Measurements from ENCODE around the gene RS1.

The RS1 gene

DNA sequence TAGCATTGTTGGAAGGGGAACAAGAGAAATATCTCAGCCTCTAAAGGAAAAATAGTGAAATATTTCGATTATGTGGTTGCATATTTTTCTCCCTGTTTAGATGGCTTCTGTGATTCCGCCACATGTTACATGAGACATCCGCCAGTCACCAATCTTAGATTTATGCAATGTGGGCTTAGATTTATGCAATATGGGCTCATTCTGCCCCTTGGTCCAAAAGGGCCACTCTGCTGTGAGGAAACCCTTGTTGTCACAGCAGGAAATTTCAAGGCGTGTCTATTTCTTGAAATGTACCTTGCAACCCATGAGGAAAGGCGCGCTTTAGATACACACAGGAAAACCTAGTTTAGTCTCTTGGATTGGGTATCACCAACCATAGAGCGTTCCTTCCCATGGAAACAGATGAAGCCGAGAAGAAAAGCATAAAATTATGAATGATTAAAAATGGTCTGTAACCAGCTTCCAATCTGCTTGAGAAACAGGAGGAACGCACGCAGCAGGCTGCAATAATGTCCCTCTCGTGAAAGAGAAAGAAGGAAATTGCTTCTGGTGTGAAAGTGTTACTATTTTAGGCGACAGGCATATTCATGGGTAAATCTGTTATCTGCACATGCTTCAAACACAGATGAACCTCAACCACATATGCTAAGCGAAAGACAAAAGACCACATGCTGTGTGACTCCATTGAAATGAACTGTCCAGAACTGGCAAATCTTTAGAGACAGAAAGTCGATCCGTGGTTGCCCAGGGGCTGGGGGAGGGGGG, 3.7 kb downstream of the RS1 start:
- Histone ChIP-seq H3K27ac (no peak overlapping the region), H3K9me3 (no peaks in the 10 kb centered on the region), H3K27me3 (no peaks in the 10 kb centered on the region), H3K4me3 (no peak overlapping the region), H3K4me1 (no peaks in the 10 kb centered on the region), H3K36me3 (no peaks in the 10 kb centered on the region)
- intact Hi-C loops (cut with DNase I; ENCODE audit: low total_unique reads): no loop called here
- TF ChIP-seq, protein P1, sequence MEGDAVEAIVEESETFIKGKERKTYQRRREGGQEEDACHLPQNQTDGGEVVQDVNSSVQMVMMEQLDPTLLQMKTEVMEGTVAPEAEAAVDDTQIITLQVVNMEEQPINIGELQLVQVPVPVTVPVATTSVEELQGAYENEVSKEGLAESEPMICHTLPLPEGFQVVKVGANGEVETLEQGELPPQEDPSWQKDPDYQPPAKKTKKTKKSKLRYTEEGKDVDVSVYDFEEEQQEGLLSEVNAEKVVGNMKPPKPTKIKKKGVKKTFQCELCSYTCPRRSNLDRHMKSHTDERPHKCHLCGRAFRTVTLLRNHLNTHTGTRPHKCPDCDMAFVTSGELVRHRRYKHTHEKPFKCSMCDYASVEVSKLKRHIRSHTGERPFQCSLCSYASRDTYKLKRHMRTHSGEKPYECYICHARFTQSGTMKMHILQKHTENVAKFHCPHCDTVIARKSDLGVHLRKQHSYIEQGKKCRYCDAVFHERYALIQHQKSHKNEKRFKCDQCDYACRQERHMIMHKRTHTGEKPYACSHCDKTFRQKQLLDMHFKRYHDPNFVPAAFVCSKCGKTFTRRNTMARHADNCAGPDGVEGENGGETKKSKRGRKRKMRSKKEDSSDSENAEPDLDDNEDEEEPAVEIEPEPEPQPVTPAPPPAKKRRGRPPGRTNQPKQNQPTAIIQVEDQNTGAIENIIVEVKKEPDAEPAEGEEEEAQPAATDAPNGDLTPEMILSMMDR (IDR thresholded peaks at IDR 0.05): no peak
- no peak for DNase-seq

DNA sequence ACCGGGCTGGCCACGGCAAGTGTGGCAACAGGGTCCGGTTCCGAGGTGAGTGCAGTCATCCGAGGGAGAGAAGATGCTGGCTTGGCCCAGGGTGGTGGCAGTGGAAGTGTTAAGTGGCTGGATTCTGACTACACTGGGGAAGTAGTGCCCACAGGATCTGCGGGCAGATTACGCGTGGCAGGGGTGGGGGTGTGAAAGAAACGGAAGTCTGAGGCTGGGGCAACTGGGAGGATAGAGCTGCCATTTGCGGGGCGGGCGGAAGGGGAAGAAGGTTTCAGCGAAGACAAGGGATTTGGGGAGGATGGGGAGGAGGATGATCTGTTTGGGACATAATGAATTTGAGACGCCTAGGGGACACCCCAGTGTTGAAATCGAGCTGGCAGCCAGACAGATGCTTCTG, 5.3 kb downstream of the RS1 start:
- no peaks in the 10 kb centered on the region for H3K36me3 ChIP-seq
- H3K9me3 ChIP-seq: no peaks in the 10 kb centered on the region
- no peaks in the 10 kb centered on the region for H3K27me3 ChIP-seq
- intact Hi-C loops (cut with DNase I; ENCODE audit: low total_unique reads): no loop called here
- H3K27ac ChIP-seq: no peak overlapping the region
- TF ChIP-seq, protein P1 (IDR thresholded peaks at IDR 0.05): no peak
- no peak overlapping the region for H3K4me3 ChIP-seq
- no peak for DNase-seq
- H3K4me1 ChIP-seq: no peaks in the 10 kb centered on the region

DNA sequence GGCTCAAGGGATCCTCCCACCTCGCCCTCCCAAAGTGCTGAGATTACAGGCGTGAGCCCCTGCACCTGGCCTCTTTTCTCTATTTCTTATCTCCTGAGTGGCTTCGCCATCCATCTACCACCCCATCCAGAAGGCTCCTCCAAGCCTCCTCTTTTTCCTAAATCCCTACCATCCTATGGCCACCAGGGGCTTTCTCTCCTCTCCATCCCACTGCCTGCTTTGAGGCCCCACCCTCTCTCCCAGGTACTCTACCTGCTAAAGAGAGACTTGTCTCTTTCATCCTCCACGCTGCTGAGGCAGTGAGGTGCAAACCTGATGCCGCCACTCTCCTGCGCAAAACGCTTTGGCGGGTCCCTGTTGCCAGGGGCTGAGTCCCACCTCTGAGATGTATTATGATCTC, 7.0 kb downstream of the RS1 start:
- Histone ChIP-seq H3K27ac (no peak overlapping the region), H3K4me3 (no peak overlapping the region), H3K27me3 (no peaks in the 10 kb centered on the region), H3K4me1 (no peaks in the 10 kb centered on the region), H3K9me3 (no peaks in the 10 kb centered on the region), H3K36me3 (no peaks in the 10 kb centered on the region)
- DNase-seq: no peak
- intact Hi-C loops (cut with DNase I; ENCODE audit: low total_unique reads): no loop called here
- TF ChIP-seq, protein P1 (IDR thresholded peaks at IDR 0.05): no peak

DNA sequence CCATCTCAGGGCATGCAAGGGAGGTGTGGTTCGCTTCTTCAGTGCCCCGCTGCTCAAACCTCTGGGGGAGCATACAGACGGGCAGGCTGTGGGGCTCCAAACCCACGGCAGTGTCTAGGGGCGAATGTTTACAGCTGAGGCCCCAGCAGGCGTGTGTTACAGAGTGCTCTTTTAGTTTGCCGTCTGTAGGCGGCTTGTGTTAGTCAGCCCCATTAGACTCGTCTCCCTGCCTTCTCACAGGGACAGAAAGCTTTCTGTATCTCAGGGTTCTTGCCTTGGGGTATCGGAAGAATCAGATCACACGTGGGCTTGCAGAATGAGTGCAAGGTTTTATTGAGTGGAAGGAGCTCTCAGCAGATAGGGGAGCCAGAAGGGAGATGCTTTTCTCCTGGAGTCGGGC, 10.6 kb downstream of the RS1 start:
- H3K9me3 ChIP-seq: no peaks in the 10 kb centered on the region
- intact Hi-C loops (cut with DNase I; ENCODE audit: low total_unique reads): no loop called here
- no peaks in the 10 kb centered on the region for H3K4me1 ChIP-seq
- H3K4me3 ChIP-seq: no peak overlapping the region
- H3K36me3 ChIP-seq: no peaks in the 10 kb centered on the region
- DNase-seq: no peak
- TF ChIP-seq, protein P1 (IDR thresholded peaks at IDR 0.05): no peak
- H3K27ac ChIP-seq: no peak overlapping the region
- no peaks in the 10 kb centered on the region for H3K27me3 ChIP-seq

DNA sequence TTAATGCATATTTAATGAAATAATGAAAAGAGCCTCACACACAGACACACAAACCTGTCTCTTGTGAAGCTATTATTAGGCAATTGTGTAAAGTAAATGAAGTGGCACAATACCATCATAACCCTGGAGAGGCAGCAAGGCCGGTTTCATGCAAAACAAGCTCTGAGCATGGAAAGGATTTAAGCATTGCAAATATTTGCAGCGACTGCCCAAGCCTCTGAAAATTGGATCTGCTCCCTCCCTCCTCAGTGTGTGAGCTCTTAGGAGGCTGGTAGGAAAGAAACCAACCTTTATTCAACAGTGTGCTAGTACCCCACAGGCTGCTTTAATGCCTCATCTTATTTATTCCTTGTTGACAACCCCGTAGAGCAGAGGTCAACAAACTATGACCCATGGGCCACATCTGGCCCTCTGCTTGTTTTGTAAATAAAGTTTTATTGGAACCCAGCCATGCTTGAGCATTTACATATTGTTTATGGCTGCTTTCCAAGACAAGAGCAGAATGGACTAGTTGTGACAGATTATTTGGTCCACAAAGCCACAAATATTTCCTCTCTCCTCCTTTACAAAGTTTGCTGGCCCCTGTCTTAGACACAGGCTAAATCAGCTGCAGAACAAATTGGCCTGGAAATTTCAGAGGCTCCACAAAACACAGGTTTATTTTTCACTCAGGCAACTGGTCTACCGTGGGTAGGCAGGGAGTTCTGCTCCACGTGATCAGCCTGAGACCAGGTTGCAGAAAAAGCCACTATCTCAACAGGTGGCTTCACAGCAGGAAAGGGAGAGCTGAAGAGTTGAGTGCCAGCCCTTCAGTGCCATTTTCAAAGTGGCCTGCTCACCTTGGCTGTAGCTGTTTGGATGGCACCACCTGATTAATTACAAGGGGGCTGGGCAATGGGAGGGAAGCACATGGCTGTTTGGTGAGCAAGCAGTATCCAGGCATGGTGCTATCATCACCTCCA, 16.8 kb downstream of the RS1 start:
- TF ChIP-seq, protein P1 (IDR thresholded peaks at IDR 0.05): no peak
- DNase-seq: no peak
- Histone ChIP-seq H3K27me3 (no peaks in the 10 kb centered on the region), H3K9me3 (no peaks in the 10 kb centered on the region), H3K4me1 (no peaks in the 10 kb centered on the region), H3K36me3 (no peaks in the 10 kb centered on the region), H3K4me3 (no peak overlapping the region), H3K27ac (no peak overlapping the region)
- intact Hi-C loops (cut with DNase I; ENCODE audit: low total_unique reads): no loop called here

Measured in tibial artery (tissue), 4 donors.